PC-9 (cell line): ENCODE results near the gene NHLRC1.

Experiments used
- EZH2 ChIP-seq: fragments of 200-600 bp; sonication (generic); IDR thresholded peaks from 2 replicates; pipeline ENCODE4 v1.8.0; 2017; ENCODE audit warnings: antibody characterized with exemption, low read depth
- TF ChIP-seq, protein P1 (sequence below): fragments of 200-600 bp; sonication (generic); conservative IDR thresholded peaks from 2 replicates; pipeline ENCODE4 v1.6.1; 2017; ENCODE audit warnings: mixed run types, antibody characterized with exemption, mild to moderate bottlenecking, moderate library complexity

GRCh38 chr6:18155864-18156421, 33.5 kb upstream of the NHLRC1 start:
- TF ChIP-seq, protein P1, sequence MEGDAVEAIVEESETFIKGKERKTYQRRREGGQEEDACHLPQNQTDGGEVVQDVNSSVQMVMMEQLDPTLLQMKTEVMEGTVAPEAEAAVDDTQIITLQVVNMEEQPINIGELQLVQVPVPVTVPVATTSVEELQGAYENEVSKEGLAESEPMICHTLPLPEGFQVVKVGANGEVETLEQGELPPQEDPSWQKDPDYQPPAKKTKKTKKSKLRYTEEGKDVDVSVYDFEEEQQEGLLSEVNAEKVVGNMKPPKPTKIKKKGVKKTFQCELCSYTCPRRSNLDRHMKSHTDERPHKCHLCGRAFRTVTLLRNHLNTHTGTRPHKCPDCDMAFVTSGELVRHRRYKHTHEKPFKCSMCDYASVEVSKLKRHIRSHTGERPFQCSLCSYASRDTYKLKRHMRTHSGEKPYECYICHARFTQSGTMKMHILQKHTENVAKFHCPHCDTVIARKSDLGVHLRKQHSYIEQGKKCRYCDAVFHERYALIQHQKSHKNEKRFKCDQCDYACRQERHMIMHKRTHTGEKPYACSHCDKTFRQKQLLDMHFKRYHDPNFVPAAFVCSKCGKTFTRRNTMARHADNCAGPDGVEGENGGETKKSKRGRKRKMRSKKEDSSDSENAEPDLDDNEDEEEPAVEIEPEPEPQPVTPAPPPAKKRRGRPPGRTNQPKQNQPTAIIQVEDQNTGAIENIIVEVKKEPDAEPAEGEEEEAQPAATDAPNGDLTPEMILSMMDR: no peak; the same call in 1 of the 2 replicates
- TF ChIP-seq EZH2: no peak
